Superior temporal gyrus (tissue), 1 donor: Measurements from ENCODE around the gene CHTF18.
"Not testable (repeated sequence)": the region's sequence is repeated elsewhere in the genome, so short reads cannot be mapped to it uniquely, and the experiment has no call there.

Experiments used
- DNase-seq: peaks from one replicate; pipeline ENCODE4 v3.0.0-alpha.2; 2016; ENCODE audit errors: extremely low spot score

Gene CHTF18

DNA sequence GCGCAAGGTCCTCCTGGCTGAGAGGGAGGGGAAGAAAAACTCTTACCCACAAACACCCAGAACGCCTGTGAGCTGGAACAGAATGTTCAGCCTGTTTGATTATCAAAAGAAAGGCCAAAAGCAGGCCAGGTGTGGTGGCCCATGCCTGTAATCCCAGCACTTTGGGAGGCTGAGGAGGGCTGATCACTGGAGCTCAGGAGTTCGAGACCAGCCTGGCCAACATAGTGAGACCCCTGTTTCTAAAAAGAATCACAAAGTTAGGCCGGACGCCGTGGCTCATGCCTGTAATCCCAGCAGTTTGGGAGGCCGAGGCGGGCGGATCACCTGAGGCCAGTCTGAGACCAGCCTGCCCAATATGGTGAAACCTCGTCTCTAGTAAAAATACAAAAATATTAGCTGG is 12.1 kb upstream of the CHTF18 start:
- not testable (repeated sequence) for DNase-seq

DNA sequence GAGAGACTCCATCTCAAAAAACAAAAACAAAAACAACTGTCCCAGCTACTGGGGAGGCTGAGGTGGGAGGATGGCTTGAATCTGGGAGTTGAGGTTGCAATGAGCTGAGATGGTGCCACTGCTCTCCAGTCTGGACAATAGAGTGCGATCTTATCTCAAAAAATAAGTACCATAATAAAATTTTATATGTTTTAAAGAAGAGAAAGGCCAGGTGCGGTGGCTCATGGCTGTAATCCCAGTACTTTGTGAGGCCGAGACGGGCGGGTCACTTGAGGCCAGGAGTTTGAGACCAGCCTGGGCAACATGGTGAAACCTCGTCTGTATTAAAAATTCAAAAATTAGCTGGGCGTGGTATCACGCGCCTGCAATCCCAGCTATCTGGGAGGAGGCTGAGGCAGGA is 11.6 kb upstream of the CHTF18 start:
- no peak for DNase-seq

- DNase-seq, result no peak
Observed at GRCh38 chr16:777826-778225, 10.6 kb upstream of the CHTF18 start.

- no peak for DNase-seq
Observed at GRCh38 chr16:778447-778846, 10.0 kb upstream of the CHTF18 start.

DNA sequence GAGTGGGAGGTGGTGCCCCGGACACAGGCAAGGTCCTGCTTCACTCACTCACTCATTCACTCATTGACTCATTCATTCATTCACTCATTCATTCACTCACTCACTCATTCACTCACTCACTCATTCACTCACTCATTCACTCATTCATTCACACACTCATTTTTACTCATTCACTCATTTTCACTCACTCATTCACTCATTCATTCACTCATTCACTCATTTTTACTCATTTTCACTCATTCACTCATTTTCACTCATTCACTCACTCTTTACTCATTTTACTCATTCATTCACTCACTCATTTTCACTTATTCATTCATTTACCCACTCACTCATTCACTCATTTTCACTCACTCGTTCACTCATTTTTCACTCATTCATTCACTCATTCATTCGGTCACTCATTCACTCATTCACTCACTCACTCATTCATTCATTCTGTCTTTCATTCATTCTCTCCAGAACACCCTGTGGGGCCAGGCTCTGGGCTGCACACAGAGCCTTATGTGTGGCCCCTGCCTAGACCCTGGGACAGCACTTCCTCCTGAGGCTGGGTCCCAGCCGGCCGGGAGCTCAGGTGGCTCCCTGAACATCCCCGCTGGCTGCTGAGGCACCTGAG is 9.4 kb upstream of the CHTF18 start:
- DNase-seq, result no peak

- DNase-seq, result no peak
Observed at GRCh38 chr16:779561-779960, 8.9 kb upstream of the CHTF18 start.

GRCh38 chr16:780296-780695 is 8.1 kb upstream of the CHTF18 start:
- no peak for DNase-seq

DNA sequence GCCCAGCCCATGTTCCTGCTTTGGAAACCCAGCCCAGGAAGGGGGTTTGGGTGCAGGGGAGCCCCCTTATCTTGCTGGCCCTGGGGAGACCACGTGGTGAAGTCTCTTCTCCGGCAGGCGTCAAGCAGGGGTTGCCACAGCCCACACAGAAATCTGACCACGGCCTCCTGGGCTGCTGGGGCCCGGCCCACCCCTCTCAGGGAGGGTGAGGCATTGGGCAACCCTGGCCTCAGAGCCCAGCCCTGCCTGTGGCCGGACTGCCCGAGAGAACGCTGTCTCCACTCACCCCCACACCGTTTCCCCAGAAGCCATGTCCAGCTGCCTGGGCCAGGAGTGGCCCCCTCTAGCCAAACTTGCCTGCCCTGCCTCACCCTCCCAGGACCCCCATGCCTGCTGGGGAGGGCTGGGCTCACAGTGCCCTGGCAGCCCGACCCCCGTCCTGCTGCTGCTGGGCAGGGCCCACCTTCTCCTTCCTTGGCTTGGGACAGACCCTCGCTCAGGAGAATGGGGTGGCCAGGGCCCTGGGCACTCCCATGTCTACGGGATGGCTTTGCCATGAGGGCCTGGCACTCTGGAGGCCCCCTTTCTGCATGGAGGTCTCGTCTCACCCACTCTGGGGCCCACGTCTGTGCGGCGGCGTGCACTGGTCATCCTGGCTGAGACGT is 6.9 kb upstream of the CHTF18 start:
- DNase-seq, result no peak

GRCh38 chr16:782258-782657 is 6.2 kb upstream of the CHTF18 start:
- no peak for DNase-seq

- no peak for DNase-seq
Observed at GRCh38 chr16:782766-783403, 5.5 kb upstream of the CHTF18 start.

DNA sequence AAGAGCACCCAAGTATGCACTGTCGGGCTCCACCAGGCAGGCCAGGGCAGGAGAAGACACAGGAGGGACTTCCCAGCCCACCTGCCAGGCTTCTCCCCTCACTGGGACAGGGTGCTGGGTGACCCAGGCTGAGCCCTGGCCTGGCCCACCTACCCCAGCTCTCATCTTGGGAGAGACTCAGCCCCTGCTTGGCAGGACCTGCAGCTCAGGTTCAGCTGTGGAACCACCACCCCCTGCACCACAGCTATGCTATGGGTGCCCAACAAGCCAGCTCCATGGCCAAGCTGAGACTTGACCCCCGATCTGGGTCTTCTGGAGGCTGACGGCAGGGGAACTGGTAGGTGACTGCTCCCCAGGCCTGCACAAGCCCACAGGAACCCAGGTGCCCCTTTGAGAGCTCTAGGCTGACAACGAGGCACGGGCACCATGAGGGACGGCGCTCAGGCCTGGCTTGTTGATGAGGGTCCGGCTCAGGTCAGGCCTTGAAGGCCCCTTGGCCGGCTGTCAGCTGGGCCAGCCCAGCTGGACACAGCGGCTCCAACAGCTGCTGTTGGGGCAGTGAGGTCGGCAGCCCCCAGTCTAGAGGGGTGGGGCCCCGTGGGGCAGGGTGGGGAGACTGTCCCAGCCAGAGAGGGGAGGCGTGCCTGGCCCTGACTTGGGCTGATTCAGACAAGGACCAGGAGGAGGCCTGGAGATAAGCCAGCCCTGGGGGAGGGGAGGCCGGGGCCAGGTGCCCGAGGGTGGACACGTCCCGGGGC is 4.8 kb upstream of the CHTF18 start:
- DNase-seq, result no peak

DNA sequence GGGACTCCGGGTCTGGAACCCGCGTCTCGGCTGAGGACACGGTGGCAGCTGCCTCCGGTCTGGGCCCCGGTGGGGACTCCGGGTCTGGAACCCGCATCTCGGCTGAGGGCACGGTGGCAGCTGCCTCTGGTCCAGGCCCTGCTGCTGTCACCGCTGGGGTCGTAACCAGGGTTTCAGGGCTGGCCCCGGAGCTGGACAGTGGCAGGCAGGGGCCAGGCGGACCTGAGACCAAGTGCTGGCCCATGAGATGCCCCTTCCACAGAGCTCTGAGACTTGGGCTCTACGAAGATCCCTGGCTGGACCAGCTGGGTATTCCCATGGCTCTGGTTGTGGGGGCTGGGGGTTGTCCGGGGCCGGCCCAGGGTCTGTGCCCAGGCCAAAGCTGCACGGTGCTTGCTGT is 4.0 kb upstream of the CHTF18 start:
- no peak for DNase-seq

GRCh38 chr16:785563-786535 is 2.6 kb upstream of the CHTF18 start:
- peak; percentile 38 for DNase-seq

GRCh38 chr16:787321-787966 is 976 bp upstream of the CHTF18 start:
- DNase-seq, result no peak

DNA sequence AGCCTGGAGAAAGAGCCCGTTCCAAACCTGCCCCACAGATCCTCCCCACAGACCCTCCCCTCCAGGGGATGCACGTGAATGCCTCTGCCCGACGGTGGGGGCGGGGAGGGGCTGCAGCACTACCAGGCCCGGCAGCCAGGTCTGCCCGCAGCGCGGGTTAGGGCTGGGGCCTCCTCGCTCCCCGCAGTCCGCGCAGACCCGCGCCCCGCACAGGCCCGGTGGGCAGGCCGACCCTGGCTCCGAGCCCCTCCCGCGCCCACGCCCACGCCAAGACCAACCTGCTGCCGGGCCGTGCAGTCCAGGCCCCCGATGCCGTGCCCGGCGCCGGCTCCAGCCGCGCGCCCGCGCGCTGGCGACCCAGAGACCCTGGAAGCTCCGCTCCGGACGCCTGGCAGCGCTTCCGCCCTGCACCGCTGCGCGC is 432 bp upstream of the CHTF18 start, which contains the start of gene RPUSD1:
Gene RPUSD1 (minus strand): TSS at position 404 of the 421 bp plus-strand sequence. CDS start 644 bp downstream, outside the sequence.
- DNase-seq, result no peak

DNA sequence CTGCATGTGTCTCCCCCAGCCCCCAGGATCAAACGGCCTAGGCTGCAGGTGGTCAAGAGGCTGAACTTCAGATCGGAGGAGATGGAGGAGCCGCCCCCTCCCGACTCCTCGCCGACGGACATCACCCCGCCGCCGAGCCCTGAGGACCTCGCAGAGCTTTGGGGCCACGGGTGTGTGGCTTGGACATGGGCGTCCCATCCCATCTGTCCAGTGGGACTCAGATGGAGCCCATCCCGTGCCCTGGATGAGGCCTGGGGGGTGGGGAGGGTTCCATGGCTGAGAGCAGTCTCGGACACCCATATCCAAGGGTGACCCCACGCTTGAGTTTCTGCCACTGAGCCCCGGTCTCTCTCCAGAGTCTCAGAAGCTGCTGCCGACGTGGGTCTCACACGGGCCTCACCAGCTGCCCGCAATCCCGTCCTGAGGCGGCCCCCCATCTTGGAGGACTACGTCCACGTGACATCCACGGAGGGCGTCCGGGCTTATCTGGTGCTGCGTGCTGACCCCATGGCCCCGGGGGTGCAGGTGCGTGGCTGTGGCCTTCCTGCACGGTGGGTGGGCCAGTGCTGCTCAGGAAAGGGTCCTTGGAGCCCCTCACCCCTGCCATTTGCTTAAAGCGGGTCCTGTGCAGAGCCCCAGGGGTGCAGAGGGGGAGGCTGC is 901 bp downstream of the CHTF18 start:
- DNase-seq, result no peak

- no peak for DNase-seq
Observed at GRCh38 chr16:790086-790485, 1.7 kb downstream of the CHTF18 start.

DNA sequence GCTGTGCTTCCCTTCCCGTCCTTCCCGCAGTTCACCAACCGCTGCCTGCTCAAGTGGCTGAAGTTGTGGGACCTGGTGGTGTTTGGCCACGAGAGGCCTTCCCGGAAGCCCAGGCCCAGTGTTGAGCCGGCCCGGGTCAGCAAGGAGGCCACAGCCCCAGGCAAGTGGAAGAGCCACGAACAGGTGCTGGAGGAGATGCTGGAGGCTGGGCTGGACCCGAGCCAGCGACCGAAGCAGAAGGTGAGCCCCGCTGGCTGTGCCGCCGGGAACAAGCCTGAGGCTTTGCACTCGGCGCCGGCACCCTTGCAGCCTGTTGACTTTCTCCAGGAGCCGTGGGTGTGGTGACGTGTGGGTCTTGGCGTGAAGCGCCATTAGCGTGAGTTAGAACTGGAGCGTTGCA is 2.7 kb downstream of the CHTF18 start:
- DNase-seq, result no peak

DNA sequence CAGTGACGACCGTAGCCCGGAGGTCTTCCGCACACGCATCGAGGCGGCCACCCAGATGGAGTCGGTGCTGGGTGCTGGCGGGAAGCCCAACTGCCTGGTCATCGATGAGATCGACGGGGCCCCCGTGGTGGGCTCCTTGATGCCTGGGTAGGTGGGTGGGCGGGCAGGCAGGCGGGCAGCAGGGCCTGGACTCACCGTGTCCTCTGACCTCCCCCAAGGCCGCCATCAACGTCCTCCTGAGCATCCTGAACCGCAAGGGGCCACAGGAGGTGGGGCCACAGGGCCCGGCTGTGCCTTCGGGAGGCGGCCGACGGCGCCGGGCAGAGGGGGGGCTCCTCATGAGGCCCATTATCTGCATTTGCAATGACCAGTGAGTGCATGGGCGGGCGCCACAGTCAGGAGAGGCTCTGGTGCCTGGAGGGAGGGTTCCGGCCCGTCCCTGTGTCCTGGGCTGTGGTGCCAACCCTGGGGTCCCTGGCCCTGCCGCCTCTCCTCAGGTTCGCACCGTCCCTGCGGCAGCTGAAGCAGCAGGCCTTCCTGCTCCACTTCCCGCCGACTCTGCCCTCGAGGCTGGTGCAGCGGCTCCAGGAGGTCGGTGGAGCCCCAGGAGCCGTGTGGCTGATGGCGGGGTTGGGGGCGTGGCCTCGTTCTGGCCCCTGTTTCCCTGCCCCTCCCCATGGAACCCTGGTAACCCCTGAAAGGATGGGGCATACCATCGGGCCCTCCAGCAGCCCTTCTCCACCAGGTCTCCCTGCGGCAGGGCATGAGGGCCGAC is 4.0 kb downstream of the CHTF18 start:
- DNase-seq, result no peak
